Measurements from ENCODE around the gene ZNF740. TPM values are rescaled to one million over a fixed set of nuclear protein-coding genes. Genes with fewer than 3 reads are reported as not detected.

ZNF740 gene
- total and polyA plus RNA-seq, 10 of the 15 experiments (the other 5 are each of a cell fraction or from before 2014, with no cell fraction given), result 1.4 to 33.6 (median 11.3) TPM

DNA sequence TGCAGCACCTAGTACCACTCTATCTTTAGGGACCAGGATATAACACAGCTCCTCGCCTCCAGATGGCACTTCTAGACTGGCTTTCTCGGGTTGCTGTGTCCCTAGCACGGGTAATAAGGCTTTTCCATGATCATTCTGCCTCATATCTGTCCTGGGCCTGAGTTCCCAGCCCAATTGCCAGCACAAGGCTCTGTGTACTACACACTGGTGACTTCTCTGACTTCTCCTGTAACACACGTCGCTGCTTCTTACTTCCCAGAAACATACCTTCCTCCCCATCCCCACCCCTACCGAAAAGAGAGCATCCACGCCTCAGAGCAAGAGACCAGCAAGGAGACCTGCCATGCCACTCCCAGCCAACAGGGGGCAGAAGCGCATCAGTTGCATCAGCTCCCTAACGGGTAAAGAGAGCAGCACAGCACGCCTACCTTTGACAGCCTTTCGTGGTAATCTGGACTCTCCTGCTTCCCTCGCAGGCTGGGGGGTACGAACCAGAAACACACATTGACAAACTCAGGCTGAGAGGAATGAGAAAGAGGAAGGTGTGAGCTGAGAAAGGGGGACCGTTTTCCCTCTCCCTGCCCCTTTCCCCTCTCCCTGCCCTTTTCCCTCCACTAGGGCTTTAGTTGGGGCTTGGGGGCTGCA, 21.2 kb upstream of the ZNF740 start (continued):
- TF ChIP-seq ZNF687 (IDR thresholded peaks at IDR 0.05) (no peak), CTCF (IDR thresholded peaks at IDR 0.05 in 2 of 3, conservative IDR thresholded peaks at IDR 0.05 in 1 of 3; ENCODE audit: control insufficient read depth in 2 of 3, extremely low read depth in 1 of 3, insufficient read depth in 1 of 3, low read depth in 3 of 3, low read length in 3 of 3) (peak; percentile 97 to 100 (median 99)), EP300 (IDR thresholded peaks at IDR 0.05; ENCODE audit: borderline replicate concordance in 1 of 2, control insufficient read depth in 1 of 2, low read depth in 2 of 2, low read length in 2 of 2) (no peak), POLR2A (IDR thresholded peaks at IDR 0.05; ENCODE audit: low read depth, low read length) (no peak), PRDM15 (CRISPR knock-in tag; IDR thresholded peaks at IDR 0.05) (no peak), ZNF24 (IDR thresholded peaks at IDR 0.05) (no peak), IRF4 (IDR thresholded peaks at IDR 0.05; ENCODE audit: low read depth, low read length) (peak; percentile 70), ZBTB4 (CRISPR knock-in tag; IDR thresholded peaks at IDR 0.05) (no peak), RAD51 (IDR thresholded peaks at IDR 0.05) (no peak)
- TF ChIP-seq, protein P1, sequence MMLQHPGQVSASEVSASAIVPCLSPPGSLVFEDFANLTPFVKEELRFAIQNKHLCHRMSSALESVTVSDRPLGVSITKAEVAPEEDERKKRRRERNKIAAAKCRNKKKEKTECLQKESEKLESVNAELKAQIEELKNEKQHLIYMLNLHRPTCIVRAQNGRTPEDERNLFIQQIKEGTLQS (IDR thresholded peaks at IDR 0.05; ENCODE audit: borderline replicate concordance, extremely low read depth, low read depth, low read length), result no peak
- TF ChIP-seq, protein P2, sequence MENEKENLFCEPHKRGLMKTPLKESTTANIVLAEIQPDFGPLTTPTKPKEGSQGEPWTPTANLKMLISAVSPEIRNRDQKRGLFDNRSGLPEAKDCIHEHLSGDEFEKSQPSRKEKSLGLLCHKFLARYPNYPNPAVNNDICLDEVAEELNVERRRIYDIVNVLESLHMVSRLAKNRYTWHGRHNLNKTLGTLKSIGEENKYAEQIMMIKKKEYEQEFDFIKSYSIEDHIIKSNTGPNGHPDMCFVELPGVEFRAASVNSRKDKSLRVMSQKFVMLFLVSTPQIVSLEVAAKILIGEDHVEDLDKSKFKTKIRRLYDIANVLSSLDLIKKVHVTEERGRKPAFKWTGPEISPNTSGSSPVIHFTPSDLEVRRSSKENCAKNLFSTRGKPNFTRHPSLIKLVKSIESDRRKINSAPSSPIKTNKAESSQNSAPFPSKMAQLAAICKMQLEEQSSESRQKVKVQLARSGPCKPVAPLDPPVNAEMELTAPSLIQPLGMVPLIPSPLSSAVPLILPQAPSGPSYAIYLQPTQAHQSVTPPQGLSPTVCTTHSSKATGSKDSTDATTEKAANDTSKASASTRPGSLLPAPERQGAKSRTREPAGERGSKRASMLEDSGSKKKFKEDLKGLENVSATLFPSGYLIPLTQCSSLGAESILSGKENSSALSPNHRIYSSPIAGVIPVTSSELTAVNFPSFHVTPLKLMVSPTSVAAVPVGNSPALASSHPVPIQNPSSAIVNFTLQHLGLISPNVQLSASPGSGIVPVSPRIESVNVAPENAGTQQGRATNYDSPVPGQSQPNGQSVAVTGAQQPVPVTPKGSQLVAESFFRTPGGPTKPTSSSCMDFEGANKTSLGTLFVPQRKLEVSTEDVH (IDR thresholded peaks at IDR 0.05; ENCODE audit: low read depth, partially characterized antibody), result no peak

Measured in GM12878 (cell line).